Left ventricle myocardium superior (tissue), 1 donor: ENCODE measurements around the gene LRRC47. TPM values are rescaled to one million over a fixed set of nuclear protein-coding genes. Genes with fewer than 3 reads are reported as not detected.
"Not testable (repeated sequence)": the region's sequence is repeated elsewhere in the genome, so short reads cannot be mapped to it uniquely, and the experiment has no call there.

Experiments used
- ATAC-seq: fragments of 200-7000 bp; cut with Tn5 transposase; one replicate; pipeline ENCODE4 v1.9.1; 2020; ENCODE audit warnings: mild to moderate bottlenecking, moderate library complexity
- DNase-seq: peaks from one replicate; pipeline ENCODE4 v3.0.0-alpha.2; 2020
- intact Hi-C: fragments of 100-400 bp; cut with micrococcal nuclease; formaldehyde crosslinking; loops from one replicate; pipeline ENCODE4 v1.11.0; 2022
- total RNA-seq: library from RNA; stranded (reverse); fragmentation: NEBNext Ultra II Directional; extraction: Animal tissue kit (Norgen Biotek cat#: 25700); gene quantifications from one replicate; pipeline ENCODE4 v1.2.1, GENCODE V29; 2021
- donor health status: DM: no; HTN: yes; CAD: no; lungs with severe emphysema.

Gene LRRC47
- total RNA-seq, 1 donor from 2014 or later: 57.5 TPM

DNA sequence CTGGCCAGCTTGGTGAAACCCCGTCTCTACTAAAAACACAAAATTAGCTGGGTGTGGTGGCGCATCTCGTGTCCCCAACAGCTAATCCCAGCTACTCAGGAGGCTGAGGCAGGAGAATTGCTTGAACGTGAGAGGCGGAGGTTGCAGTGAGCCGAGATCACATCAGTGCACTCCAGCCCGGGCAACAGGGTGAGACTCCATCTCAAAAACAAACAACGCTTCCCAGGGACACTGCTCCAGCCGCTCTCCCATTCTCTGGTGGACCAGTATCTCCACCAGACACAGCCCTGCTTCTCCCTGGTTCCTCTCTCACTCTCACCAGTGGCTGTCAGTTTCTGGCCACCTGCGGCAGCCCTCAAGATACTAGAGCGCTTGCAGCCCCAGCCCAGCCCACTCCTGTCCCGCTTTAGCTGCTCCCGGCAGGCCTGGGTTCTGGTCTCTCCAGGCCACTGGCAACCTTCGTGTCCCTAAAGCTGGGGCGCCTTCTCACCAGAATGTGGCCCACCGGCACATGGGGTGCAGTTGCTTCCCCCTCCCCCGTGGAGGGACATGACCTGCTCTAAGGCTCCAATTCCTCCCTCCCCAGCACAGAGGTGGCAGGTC is 20.9 kb upstream of the LRRC47 start:
- DNase-seq (no peak), ATAC-seq (no peak)
- intact Hi-C loops: no loop called here

DNA sequence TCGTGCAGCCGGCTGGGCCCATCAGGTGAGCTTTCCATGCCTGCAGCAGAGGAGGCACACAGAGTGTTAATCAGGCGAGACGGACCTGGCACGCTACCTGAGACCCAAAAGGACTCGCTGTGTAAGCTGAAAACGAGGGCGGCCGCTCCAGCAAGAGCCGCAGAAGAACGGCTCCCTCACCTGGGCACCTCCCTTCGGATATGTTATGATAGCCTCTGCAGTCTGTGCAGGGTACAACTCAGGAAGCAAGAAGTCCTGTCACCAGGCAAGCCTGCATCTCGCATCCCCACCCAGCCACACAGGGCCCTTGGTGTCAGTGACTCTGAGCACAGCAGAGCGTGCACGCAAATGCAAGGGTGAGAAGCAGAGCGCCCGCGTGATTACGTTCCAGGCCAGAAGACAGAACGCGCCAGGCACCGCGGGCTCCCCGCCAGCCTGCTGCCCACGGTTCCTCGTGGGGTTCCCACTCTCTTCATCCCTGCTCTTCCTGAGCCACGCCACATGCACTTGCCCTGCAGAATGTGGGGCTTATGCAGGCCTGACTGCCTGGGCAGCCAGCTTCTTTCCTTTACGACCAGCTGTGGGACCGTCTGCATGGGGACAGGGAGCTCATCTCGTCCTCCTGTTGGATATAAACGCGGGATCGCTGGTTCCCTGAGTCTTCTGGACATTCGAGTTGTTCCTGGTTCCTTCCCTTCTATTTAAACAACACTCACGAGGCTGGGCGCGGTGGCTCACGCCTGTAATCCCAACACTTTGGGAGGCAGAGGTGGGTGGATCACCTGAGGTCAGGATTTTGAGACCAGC is 20.2 kb upstream of the LRRC47 start:
- ATAC-seq: no peak

DNA sequence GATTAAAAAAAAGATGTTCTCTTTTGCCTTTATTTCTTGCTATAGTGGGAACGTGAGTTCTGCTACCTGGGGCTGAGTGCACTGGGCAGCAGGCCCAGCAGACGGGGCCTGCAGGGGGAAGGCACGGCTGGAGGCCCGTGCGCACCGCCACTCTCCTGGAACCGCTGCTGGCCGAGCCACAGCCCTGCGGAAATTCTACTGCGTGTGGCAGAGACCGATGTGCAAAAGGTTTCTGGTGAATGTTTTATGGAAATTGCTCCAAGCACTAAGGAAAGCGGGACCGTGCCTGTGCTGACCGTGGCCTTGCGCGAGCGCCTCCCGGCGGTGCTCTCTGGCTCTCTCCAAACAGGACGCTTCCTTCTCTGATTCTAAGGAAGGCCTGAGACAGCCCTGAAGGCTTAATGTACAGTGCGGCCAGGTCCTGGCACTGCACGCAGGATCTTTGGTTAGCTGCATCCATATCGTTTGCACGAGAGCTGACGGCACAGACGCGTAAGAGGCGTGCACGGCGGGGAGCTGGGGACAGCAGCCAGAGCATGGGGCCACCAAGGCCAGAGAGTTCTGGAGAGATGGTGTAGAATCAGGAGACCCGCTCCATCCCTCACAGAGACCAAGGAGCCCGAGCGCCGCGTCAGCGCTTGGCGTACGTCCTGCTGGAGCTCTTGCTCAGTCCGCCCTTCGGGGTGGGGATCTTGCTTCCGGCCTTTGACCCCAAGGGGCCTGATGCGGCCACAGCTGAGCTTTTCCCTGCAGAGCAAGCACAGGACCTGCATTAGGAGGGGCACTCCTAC is 18.7 kb upstream of the LRRC47 start:
- DNase-seq: no peak
- intact Hi-C loops: no loop called here
- no peak for ATAC-seq

More for the DNA sequence above, 20.2 kb upstream of the LRRC47 start:
- intact Hi-C loops: no loop called here
- DNase-seq: no peak

DNA sequence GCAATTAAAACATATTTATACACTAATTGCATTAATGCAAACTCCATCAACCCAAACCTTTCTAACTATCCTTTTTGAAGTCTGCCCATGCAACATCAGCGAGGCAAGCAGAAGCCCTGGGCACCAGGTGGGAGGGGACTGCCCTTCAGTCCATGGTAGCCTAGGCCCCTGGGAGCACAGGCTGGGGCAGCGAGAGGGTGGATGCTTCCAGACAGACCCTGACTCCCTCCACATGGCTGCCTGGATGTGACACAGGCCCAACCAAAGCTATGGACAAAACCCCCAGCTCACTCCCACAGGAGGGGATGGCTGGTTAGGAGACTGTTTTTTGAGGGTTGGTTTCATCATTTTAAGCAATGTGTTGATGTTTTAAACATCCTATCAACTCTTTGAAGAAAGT is 17.8 kb upstream of the LRRC47 start:
- ATAC-seq: no peak

DNA sequence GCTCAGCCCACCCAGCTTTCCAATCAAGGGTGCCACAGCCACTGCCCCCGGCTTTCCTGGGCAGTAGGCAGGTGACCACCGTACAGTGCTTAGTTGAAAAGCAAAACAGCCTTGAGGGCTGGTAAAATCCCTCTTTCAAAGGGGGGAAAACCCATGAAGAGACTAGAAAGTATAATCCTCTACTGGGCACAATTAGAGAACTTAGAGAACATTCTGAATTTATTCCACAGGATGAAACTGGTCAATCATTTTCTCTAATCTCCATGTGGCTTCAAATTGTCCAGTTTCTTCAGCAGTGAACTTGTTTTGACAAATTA is 15.3 kb upstream of the LRRC47 start:
- no peak for DNase-seq
- no peak for ATAC-seq
- intact Hi-C loops: no loop called here

More for the DNA sequence above, 17.8 kb upstream of the LRRC47 start:
- DNase-seq: no peak
- intact Hi-C loops: no loop called here

DNA sequence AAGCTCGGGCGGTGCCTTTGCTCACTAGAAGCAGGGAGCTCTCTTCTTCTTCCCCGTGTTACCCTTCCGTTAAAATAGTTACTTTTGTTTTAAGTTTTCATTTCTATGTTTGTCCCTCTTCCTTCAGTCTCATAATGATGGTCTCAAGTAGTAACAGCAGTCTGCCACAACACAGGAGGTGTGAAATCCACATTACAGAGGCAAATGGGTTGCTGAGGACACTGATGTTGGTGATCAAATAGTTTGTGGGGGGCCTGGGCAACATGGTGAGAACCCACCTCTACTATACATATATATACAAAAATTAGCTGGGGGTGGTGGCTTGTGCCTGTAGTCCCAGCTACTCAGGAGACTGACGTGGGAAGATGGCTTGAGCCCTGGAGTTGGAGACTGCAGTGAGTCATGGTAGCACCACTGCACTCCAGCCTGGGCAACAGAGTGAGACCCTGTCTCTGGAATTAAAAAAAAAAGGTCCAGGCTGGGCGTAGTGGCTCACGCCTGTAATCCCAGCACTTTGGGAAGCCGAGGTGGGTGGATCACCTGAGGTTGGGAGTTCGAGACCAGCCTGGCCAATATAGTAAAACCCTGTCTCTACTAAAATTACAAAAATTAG is 14.0 kb upstream of the LRRC47 start:
- ATAC-seq, DNase-seq, intact Hi-C loops: not testable (repeated sequence)

DNA sequence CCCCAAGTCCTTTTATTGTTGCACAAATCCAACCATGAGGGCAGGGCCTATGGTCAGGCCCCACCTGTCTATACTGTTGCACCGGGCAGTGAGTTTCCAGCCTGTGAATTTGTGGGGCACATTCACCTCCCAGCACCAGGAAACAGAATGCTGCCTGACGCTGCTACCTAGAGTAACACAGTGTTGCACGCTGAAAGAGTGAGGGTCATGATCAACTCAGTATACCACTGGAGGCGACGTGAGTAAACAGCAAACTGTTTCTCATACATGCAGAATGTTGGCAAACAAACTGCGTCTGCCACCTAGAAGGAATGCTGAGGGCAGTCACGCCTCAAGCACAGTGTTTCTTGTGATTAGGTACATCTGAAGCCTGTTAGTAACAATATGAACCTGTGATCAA is 13.4 kb upstream of the LRRC47 start:
- DNase-seq (no peak), ATAC-seq (no peak)
- intact Hi-C loops: no loop called here

DNA sequence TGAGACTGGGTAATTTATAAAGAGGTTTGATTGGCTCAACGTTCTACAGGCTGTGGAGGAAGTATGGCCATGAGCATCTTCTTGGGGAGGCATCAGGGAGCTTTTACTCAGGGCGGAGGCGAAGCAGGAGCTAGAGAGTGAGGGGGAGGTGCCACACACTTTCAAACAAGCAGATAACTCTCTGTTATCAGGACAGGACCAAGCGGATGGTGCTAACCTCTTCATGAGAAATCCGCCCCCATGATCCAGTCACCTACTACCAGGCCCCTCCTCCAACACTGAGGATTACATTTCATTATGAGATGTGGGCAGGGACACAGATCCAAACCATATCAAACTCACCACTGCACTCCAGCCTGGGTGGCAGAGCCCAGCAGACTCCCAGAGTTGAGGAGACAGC is 11.5 kb upstream of the LRRC47 start:
- no peak for ATAC-seq

DNA sequence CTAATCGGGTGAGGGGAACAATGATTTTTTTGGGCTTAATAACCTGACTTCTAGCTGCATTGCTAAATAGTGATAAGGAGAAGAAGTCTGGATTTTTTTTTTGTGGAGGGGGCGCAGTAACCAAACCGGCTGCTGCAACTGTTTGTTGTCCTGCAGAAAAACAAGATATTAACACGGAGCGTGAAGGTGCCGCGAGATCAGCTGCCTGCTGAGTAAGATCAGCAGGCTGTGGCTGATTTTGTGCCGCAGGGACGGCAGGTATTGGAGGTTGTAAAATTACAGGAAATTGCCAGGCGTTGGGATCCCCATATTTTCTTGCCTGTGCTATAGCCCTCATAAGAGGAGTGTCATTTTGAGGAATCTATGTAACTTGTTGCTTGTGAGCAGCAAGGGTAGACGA is 8.7 kb upstream of the LRRC47 start:
- ATAC-seq (no peak), DNase-seq (peak; percentile 9)
- intact Hi-C loops: no loop called here

More for the DNA sequence above, 11.5 kb upstream of the LRRC47 start:
- DNase-seq: peak; percentile 5
- intact Hi-C loops: no loop called here

DNA sequence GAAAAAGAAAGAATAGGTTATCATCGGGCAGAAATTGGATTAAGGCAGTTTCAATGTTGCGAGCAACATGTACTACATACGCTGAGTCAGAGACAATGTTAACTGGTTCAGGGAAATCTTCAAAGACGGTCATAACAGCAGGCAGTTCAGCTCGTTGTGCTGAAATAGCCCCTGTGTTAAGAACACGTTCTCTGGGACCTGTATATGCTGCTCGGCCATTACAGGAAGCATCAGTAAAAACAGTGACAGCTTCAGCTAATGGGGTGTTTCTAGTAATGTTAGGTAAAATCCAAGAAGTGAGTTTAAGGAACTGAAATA is 8.3 kb upstream of the LRRC47 start:
- intact Hi-C loops, DNase-seq, ATAC-seq: not testable (repeated sequence)

DNA sequence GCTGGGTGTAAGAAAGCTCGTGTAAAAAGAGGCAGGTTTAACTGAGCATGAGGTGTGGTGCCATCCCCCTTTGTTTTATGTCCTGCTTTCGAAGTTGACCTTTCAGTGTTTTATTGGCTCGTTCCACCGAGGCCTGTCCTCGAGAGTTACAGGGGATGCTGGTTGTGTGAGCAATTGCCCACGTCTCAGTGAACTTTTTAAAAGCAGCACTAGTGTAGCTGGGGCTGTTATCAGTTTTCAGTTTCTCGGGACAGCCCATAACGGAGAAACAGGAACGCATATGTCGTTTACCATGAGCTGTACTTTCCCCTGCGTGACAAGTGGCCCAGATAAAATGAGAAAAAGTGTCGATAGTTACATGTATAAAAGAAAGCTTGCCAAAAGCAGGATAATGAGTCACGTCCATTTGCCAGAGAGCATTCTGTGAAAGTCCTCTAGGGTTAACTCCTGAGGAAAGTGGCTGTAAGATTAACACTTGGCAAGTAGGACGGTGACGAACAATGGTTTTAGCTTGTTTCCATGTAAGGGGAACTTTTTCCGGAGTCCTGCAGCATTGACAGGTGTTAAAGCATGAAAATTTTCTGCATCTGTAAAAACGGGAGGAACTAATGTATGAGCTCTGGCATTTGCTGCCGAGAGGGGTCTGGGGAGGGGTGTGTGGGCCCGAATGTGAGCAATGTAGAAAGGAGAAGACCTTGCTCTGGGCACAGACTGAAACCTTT is 7.8 kb upstream of the LRRC47 start:
- intact Hi-C loops: no loop called here
- DNase-seq: peak; percentile 3
- ATAC-seq: no peak

DNA sequence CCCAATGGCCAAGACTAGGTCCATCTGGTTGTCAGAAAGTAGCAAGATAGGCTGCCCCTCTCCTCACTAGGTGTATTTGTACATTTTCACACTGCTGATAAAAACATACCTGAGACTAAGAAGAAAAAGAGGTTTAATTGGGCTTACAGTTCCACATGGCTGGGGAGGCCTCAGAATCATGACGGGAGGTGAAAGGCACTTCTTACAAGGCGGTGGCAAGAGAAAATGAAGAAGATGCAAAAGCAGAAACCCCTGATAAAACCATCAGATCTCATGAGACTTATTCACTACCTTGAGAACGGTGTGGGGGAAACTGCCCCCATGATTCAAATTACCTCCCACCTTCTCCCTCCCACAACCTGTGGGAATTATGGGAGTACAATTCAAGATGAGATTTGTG is 4.5 kb upstream of the LRRC47 start:
- ATAC-seq, intact Hi-C loops: not testable (repeated sequence)
- DNase-seq: peak; percentile 1

DNA sequence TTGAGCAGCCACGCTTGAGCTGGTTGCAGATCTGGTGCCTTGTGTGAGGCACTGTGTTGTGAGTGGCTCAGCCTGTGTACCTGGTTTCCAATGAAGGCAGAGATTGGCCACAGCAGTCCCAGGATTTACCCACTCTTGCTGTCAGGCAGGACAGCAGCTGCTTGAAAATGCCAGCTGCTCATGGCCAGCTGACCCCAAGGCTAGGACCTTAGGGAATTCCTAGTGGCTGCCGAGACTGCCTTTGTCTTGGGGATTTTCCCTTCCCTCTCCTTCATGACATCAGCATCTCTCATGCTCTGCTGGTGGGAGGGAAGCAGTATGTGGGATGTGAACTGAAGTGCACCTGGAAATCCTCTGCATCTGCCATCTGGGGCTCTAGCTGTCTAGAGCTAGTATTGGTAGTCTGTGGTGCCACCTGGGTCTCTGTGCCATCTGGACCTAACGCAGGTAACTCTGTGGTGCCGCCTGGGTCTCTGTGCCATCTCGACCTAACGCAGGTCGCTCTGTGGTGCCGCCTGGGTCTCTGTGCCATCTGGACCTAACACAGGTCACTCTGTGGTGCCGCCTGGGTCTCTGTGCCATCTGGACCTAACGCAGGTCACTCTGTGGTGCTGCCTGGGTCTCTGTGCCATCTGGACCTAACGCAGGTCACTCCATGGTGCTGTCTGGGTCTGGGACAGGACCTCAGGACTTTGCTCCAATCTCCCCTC is 3.8 kb upstream of the LRRC47 start:
- ATAC-seq (no peak), DNase-seq (peak; percentile 9)
- intact Hi-C loops: no loop called here

DNA sequence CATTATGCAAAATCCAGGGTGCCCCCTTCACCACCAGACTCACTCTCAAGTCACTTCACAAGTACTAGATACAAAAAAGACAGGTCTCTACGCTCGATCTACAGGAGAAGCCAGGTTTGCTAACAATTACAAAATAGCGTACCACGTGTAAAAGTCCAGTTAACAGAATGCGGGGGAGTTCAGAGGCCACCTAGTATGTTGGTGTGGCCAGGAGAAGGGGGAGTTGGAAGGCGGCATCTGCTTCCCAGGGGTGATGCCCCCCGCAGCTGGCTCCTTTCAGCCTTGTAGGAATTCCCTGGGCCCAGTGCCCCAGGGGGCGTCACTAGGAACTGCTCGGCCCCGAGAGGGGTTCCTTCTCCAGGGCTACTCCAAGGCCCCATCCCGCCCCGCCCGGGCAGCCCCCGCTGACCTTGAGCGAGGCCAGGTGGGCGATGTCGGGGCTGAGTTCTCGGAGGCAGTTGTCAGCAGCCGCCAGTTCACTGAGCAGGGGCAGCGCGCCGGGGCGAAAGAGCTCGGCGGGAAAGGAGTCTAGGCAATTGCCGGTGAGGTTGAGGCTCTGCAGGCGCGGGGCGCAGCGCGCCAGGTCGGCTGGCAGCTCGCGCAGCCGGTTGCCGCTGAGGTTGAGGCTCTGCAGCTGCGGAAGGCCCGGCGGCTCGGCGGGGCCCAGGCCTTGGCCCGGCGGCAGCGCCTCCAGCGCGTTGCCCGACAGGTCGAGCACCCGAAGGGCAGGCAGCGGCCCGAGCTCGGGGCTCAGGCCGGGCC is 664 bp downstream of the LRRC47 start:
- DNase-seq (no peak), ATAC-seq (no peak)
- intact Hi-C loops: no loop called here

DNA sequence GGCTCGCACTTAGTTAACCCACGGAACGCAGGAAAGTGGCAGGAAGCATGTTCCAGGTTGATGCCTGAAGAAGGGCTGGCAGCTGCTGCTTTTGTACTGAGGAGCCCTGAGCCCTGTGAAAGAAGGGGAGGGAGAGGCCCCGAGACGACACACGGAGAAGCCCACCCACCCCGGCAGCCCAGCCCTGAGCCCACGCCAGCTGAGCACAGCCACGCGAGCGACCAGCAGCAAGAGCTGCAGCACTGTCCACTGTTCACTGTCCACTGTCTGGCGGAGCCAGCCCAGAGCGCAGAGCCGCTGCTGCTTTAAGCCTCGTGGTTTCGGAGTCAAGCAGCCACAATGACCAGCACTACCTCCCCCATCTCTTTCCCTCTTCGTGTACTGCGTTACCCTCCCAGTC is 5.3 kb downstream of the LRRC47 start:
- intact Hi-C loops: no loop called here
- DNase-seq (peak; percentile 31), ATAC-seq (no peak)

DNA sequence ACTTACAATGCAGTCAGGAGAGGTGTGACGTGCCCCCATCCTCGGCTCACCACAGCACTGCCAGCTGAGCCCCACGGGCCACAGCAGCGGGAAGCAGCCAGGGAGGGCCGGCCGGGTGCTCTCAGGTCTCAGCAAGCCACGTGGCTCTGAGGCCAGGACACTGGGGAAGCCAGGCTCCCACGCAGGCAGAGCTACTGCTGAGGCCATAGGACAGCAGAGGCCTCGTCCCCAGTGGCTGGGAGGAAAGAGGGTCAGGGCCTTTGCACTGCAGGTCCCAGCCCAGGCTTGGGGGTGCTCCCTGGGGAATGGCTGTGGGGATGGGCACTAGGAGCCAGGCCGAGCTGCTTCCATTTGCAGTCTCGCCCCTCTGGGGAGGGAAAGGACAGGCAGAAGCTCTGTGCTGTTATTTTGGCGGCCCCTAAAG is 5.8 kb downstream of the LRRC47 start:
- intact Hi-C loops: no loop called here
- DNase-seq (peak; percentile 52), ATAC-seq (peak; percentile 32)

DNA sequence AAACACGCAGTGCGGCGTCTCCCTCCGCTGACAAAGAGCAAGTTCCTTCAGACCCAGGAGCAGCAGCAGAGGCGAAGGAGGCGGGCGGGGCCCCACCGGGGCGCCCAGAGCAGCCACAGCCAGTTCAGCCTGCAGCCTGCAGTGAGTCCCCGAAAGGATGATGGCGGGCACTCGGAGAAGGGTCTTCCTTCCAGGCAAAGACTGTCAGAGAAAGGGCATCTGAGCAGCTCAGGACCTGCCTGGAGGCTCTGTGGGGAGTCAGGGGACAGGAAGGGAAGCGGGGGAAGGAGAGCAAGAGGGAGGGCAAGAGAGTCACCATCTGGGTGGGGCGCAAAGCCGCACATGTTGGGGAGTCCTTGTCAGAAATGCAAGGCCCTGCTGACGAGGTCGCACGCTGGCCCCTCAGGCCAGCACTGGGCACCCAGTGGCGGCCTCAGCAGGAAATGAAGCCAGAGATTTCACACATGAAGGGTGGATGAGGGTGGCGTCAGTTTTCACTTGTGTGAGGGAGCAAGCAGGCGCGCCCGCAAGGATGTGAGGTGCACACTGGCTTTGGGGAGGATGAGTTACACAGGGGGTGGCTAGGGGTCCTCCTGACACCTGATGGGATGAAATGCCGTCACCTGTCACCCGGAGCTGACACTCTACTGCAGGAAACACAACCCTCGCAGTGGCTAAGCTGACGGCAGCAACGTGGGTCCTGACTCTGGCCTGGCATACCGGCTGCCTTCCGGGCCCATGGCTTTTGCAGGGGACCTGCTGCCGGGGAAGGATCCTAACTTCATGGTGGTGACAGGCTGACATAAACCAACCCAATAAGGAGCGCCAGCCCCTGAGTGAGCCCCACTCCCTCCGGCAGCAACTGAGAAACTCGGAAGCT is 6.6 kb downstream of the LRRC47 start:
- intact Hi-C loops: no loop called here
- ATAC-seq: no peak
- DNase-seq: peak; percentile 18
